Fibroblast of lung (primary cell): ENCODE measurements around the gene ACTL10. TPM values are rescaled to one million over a fixed set of nuclear protein-coding genes. Genes with fewer than 3 reads are reported as not detected.

ENCODE experiments used
- DNase-seq, 2 donors: peaks; one replicate each; pipeline versions ENCODE4 v3.0.0 to v3.0.0-alpha.2; 2010; ENCODE audit warnings: low read depth in 2 of 2
- H2AFZ ChIP-seq: 2 replicates; pipeline ENCODE4 v1.5.1; 2012; ENCODE audit warnings: low read length, control low read depth, inconsistent platforms
- H3K27ac ChIP-seq: 2 replicates; pipeline ENCODE4 v1.5.1; 2011; ENCODE audit warnings: low read length, control low read depth; ENCODE audit not compliant: insufficient read depth
- H3K27me3 ChIP-seq: 2 replicates; pipeline ENCODE4 v1.5.1; 2011; ENCODE audit warnings: mild to moderate bottlenecking, low read length; ENCODE audit not compliant: control insufficient read depth, insufficient read depth
- H3K36me3 ChIP-seq: 2 replicates; pipeline ENCODE4 v1.5.1; 2011; ENCODE audit warnings: low read length; ENCODE audit not compliant: control insufficient read depth, insufficient read depth
- H3K4me1 ChIP-seq: 2 replicates; pipeline ENCODE4 v1.5.1; 2011; ENCODE audit warnings: low read length; ENCODE audit not compliant: control insufficient read depth, insufficient read depth; ENCODE audit errors: extremely low read depth
- H3K4me2 ChIP-seq: 2 replicates; pipeline ENCODE4 v1.5.1; 2011; ENCODE audit warnings: low read length, control low read depth; ENCODE audit not compliant: insufficient read depth; ENCODE audit errors: extremely low read depth
- H3K4me3 ChIP-seq, 4 experiments: fragments of 200-600 bp in 1 of 4; sonication (generic) in 1 of 4; replicated peaks in 1 of 4; 2 replicates each; pipeline ENCODE4 v1.5.1; 2011 to 2016; ENCODE audit warnings: low read length in 4 of 4, low read depth in 3 of 4, mild to moderate bottlenecking in 3 of 4, control low read depth in 2 of 4, inconsistent platforms in 1 of 4, mixed read lengths in 1 of 4; ENCODE audit not compliant: insufficient read depth in 1 of 4; ENCODE audit errors: control extremely low read depth in 1 of 4
- H3K79me2 ChIP-seq: 2 replicates; pipeline ENCODE4 v1.5.1; 2012; ENCODE audit warnings: mild to moderate bottlenecking, low read length, inconsistent platforms; ENCODE audit not compliant: control insufficient read depth, insufficient read depth
- H3K9ac ChIP-seq: 2 replicates; pipeline ENCODE4 v1.5.1; 2011; ENCODE audit warnings: mild to moderate bottlenecking, low read length, control low read depth; ENCODE audit not compliant: insufficient read depth
- H3K9me3 ChIP-seq: 2 replicates; pipeline ENCODE4 v1.5.1; 2012; ENCODE audit warnings: low read depth, low read length; ENCODE audit not compliant: control insufficient read depth, insufficient read depth
- H4K20me1 ChIP-seq: 2 replicates; pipeline ENCODE4 v1.5.1; 2011; ENCODE audit warnings: low read length; ENCODE audit not compliant: control insufficient read depth, insufficient read depth; ENCODE audit errors: extremely low read depth
- CTCF ChIP-seq, 2 donors: IDR thresholded peaks in 1 of 2; conservative IDR thresholded peaks in 1 of 2; 1 replicate in 1 of 2; 2 replicates in 1 of 2; pipeline ENCODE4 v1.5.1; 2011 to 2012; ENCODE audit warnings: low read length in 2 of 2, control low read depth in 1 of 2, inconsistent platforms in 1 of 2, low read depth in 1 of 2, mild to moderate bottlenecking in 1 of 2
- EZH2 ChIP-seq: IDR thresholded peaks from 2 replicates; pipeline ENCODE4 v1.5.1; 2012; ENCODE audit warnings: low read length, control low read depth, mild to moderate bottlenecking; ENCODE audit errors: missing control alignments
- polyA minus RNA-seq: library from RNA; depleted of rRNA, polyadenylated mRNA; stranded (reverse); fragments of >200 nt; gene quantifications from 2 replicates; pipeline ENCODE4 v1.2.3, GENCODE V29; 2011; ENCODE audit warnings: low replicate concordance
- polyA plus RNA-seq, 2 donors: library from polyadenylated mRNA; depleted of rRNA in 1 of 2; stranded (reverse) in 1 of 2; unstranded in 1 of 2; fragments of >200 nt; gene quantifications; 2 replicates each; pipeline ENCODE4 v1.2.1, GENCODE V29; 2011 to 2012; ENCODE audit warnings: missing spikeins in 1 of 2
- total RNA-seq: library from RNA; depleted of rRNA; stranded (reverse); fragments of >200 nt; gene quantifications from 2 replicates; pipeline ENCODE4 v1.2.1, GENCODE V29; 2014

The ACTL10 gene
- total RNA-seq (1.8 and 2.0 TPM in 2 replicates), polyA plus RNA-seq (0.26 and 0.32 TPM in 2 replicates), polyA minus RNA-seq (0.15 and 0.39 TPM in 2 replicates)
- 0.97 and 1.2 TPM in 2 replicates for polyA plus RNA-seq (2012)

DNA sequence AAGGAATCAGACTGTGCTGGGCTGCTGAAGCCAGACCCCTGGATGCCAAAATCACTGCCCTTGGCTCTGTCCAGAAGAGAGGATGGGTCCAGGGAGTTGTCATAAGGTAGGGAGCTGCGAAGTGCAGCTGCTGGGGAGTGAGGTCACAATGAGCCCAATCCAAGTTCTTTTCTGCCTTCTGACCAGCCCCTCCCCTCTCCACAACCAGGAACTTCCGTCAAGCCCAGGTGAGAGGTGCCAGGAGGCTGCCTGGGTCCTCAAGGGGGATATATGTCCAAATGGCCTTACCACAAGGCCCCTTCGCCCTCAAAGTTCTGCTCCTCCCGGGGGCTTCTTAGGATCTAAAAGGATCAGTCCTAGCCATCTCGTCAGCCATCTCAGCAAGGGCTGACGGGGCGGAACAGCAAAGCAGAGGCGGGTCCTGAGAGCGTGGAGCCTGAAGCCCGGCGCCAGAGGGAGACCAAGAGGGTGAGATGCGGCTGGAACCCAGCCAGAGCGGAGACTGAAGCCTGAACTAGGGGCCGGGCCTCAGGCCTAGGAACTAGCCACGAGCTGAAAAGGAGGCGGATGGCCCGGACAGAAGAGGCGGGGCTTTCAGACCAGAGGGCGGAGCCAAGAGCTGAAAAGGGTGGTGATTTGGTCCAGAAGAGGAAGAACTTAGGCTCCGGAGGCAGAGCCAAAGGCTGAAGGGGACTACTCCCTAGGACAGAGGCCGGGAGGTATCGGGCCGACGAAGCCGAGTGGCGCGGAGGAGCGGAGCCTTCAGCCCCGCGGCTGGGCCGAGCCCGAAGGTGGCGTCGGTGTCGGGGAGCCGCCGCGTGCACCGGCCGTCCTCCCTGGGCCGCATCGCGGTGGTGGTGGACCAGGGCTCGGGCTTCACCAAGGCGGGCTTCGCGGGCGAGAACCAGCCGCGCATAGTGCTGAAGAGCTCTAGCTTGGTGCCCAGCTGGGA is at the start of gene ACTL10:
TSS of gene ACTL10 (plus strand) at position 651 of the 952 bp plus-strand sequence. CDS start 555 bp downstream, outside the sequence.
- Histone ChIP-seq H2AFZ (peak within 1 kb of the TSS; percentile 95), H3K9ac (peak within 1 kb of the TSS; percentile 66), H3K4me3 (peak within 1 kb of the TSS; percentile 46 to 61 (median 54)), H3K4me2 (peak within 1 kb of the TSS; percentile 85), H3K9me3 (no peaks in the 10 kb centered on the region), H3K79me2 (no peaks in the 10 kb centered on the region), H3K36me3 (peaks cover 5% of the 10 kb centered on the region), H4K20me1 (no peaks in the 10 kb centered on the region), H3K4me1 (peaks cover 22% of the 10 kb centered on the region), H3K27ac (peak within 1 kb of the TSS; percentile 76), H3K27me3 (no peaks in the 10 kb centered on the region)
- peak; percentile 95 to 98 for DNase-seq
- TF ChIP-seq EZH2 (no peak), CTCF (conservative IDR thresholded peaks at IDR 0.05 in 1 of 2, IDR thresholded peaks at IDR 0.05 in 1 of 2; ENCODE audit: low read depth in 1 of 2, low read length in 2 of 2) (peak in 1 of 2 donors; percentile 43)

DNA sequence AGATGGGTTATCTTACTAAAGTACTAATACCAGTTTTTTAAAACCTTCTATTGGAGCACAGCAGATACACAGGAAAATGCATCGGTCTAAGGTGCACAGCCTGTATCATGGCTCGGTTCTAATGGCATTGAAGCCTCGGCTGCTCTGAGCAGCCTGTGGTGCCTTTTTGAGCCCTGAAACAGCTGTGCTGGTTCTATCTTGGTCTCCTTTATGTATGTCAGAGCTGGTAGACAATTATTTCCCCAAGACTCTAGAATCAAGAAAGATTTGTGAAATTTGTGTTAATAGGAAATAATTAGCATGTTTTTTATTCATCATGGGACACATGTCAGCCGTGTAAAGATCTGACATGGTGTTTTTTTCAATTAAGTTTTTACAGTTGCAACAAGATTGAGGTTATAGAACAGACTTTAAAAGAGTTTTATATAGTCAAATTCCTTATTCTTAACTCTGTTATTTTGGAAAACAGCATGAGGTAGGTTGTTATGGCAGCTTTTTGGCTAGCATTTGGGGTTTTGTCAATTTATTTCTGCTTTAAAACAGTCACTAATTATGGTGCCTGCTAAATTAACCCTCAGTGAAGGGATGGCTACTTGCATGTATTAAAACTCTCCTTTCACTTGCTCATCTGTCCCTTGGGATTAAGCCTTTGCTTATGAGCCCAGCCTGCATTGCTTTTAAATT is 44.9 kb upstream of the ACTL10 start:
- Histone ChIP-seq H3K36me3 (no peaks in the 10 kb centered on the region), H3K4me3 (no peak overlapping the region), H3K79me2 (no peaks in the 10 kb centered on the region), H3K27me3 (no peaks in the 10 kb centered on the region), H3K27ac (no peak overlapping the region), H3K9ac (no peak overlapping the region), H2AFZ (no peak overlapping the region), H3K4me1 (no peaks in the 10 kb centered on the region), H3K4me2 (no peak overlapping the region), H4K20me1 (no peaks in the 10 kb centered on the region), H3K9me3 (no peaks in the 10 kb centered on the region)
- TF ChIP-seq EZH2, result no peak
- no peak for TF ChIP-seq CTCF (conservative IDR thresholded peaks at IDR 0.05 in 1 of 2, IDR thresholded peaks at IDR 0.05 in 1 of 2; ENCODE audit: low read depth in 1 of 2, low read length in 2 of 2)
- DNase-seq, result no peak

DNA sequence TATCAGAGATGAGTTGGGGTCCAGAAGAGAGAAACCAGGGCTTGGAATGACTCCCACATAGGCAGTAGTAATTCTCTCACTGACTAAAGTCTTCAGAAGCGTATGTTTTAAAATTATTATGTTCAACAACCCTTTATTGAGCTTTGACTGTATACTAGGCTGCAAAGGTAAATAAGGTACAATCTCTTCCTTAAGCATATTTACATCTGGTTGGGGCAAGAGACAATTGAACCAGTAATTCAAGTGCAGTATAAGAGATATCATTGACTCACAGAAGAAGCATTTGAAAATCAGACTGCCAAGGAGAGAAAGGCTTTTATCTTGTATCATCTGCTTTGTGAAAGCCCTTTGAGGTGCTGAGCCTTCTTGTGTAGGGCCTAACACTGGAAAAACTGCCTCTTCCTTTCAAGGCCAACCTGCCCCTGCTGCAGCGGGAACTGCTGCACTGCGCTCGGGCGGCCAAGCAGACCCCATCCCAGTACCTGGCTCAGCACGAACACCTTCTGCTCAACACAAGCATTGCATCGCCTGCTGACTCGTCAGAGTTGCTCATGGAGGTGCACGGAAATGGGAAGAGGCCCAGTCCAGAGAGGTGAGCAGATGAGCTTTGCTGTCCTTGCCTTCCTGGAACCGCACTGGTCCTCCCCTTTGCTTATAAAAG is 43.9 kb upstream of the ACTL10 start:
- DNase-seq, result no peak
- TF ChIP-seq EZH2 (no peak), CTCF (conservative IDR thresholded peaks at IDR 0.05 in 1 of 2, IDR thresholded peaks at IDR 0.05 in 1 of 2; ENCODE audit: low read depth in 1 of 2, low read length in 2 of 2) (no peak)
- no peak overlapping the region for H3K4me2 ChIP-seq
- H3K9ac ChIP-seq, result no peak overlapping the region
- no peaks in the 10 kb centered on the region for H4K20me1 ChIP-seq
- no peaks in the 10 kb centered on the region for H3K9me3 ChIP-seq
- no peak overlapping the region for H3K4me3 ChIP-seq
- no peaks in the 10 kb centered on the region for H3K27me3 ChIP-seq
- no peaks in the 10 kb centered on the region for H3K36me3 ChIP-seq
- no peaks in the 10 kb centered on the region for H3K4me1 ChIP-seq
- H3K27ac ChIP-seq, result no peak overlapping the region
- H2AFZ ChIP-seq, result no peak overlapping the region
- H3K79me2 ChIP-seq, result no peaks in the 10 kb centered on the region
